D341Med (cell line): ENCODE results near the gene DENND2A.
"Not testable (repeated sequence)": the region's sequence is repeated elsewhere in the genome, so short reads cannot be mapped to it uniquely, and the experiment has no call there.

Experiments
- DNase-seq: peaks from one replicate; pipeline ENCODE4 v3.0.0; 2012; ENCODE audit warnings: low spot score

The DENND2A gene, protein sequence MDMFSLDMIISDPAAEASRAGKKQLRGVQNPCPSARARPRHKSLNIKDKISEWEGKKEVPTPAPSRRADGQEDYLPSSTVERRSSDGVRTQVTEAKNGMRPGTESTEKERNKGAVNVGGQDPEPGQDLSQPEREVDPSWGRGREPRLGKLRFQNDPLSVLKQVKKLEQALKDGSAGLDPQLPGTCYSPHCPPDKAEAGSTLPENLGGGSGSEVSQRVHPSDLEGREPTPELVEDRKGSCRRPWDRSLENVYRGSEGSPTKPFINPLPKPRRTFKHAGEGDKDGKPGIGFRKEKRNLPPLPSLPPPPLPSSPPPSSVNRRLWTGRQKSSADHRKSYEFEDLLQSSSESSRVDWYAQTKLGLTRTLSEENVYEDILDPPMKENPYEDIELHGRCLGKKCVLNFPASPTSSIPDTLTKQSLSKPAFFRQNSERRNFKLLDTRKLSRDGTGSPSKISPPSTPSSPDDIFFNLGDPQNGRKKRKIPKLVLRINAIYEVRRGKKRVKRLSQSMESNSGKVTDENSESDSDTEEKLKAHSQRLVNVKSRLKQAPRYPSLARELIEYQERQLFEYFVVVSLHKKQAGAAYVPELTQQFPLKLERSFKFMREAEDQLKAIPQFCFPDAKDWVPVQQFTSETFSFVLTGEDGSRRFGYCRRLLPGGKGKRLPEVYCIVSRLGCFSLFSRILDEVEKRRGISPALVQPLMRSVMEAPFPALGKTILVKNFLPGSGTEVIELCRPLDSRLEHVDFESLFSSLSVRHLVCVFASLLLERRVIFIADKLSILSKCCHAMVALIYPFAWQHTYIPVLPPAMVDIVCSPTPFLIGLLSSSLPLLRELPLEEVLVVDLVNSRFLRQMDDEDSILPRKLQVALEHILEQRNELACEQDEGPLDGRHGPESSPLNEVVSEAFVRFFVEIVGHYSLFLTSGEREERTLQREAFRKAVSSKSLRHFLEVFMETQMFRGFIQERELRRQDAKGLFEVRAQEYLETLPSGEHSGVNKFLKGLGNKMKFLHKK

DNA sequence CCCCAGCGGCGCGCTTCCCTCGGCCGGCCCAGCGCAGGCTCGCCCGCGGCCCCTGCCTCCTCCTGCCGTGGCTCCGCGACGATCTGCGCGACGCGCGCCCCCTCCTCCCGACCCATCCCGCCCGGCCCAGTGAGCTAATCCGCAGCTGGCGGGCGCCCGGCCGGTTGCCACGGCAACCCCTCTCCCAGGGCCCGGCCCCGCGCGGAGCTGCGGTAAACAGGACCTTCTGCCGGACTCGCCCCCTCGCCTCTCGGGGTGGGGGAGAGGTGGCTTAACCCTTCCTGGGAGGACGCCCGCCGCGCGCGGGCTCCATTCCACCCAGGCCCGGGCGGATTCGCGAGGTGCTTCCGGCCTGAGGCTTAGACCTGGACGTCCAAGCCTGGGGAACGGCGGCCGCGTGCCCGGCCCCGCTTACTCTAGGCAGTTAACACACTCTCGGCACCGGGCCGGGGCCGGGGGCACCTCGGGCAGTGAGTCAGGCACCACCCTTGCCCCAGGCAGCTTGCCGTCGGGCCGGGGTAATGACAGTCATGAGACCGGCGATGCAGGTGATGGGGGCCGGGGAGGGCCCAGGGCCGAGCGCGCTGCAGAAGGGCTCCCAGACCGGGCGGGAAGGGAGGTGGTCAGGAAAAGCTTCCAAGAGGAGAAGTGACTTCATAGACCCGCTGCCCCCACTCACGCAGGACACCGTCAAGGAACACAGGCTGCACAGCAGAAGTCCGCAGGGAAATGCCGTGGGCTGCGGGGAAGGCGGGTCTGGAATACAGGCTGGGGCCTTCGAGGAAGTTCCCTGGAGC, at the start of gene DENND2A:
DENND2A (minus strand) TSS at position 87 of the 797 bp plus-strand sequence. CDS start 38,416 bp downstream, outside the sequence.
- peak; percentile 98 for DNase-seq

DNA sequence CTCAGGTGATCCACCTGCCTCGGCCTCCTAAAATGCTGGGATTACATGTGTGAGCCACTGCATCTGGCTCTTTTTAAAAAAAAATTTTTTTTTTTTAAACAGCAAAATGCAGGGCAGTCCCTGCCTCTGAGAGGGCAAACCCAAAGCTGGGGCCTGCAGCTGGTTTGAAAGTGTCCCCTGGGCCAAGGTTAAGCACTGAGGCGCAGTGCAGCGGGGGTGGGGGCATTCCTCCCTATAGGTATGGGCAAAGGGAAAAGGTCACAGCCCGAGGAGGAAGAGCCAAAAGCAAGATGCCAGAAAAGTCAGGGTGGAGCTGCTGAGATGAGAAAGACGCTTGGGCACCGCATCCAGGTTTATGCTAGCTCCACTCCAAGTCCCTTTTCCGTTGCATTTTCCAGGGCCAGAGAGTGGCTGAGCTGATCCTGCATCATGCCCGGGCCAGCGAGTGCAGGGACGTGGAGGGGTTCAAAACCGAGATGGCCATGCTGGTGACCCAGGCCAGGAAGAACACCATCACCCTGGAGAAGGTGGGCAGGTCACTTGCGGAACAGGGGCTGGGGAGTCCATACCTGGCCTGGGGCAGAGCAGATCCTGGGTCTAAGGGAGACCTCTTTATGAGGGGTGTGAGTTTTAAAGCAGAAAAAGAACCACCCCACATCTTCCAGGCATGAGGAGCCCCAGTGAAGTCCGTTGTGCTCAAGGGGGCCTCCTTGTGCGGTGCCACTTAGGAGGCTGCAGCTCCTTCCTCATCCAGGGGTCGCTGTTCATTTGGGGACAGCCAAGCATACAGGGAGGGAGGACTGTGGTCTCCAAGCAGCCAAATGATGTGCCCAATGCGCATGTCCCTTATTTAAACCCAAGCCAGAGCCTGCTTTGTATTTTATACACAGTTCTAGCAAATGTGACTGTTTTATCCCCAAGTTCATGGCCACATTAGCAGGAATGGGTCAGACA, 48.9 kb upstream of the DENND2A start:
- no peak for DNase-seq

DNA sequence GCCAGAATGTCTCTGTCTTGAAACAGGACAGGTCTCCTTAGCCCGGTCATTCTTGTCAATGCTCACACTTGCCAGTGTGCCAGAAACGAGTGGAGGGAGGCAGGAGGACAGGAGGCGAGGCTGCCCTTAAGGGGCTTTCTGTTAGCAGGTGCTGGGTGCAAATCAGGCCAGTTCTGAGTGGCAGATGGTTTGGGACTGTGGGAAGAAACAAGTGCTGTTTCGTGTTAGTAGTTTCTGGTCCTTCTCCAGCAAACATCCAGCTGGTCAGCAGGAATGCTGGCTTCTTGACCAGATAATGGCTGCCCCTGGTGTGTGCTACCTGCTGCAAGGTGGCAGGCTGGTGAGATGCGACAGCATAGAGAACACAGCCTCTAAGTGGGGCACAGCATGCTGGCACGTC, 47.7 kb upstream of the DENND2A start:
- DNase-seq, result no peak

DNA sequence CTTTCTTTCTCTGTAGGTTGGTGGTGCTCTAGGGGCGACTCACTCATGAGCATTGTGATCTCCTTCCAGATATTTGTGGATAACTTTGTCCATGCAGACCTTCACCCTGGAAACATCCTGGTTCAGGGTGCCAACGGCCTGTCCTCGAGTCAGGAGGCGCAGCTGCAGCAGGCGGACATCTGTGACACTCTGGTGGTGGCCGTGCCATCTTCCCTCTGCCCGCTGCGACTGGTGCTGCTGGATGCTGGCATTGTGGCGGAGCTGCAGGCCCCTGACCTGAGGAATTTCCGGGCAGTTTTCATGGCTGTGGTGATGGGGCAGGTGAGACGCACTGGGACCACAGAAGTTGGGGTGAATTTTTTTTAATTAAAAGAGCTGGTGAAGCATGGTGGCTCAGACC, 46.3 kb upstream of the DENND2A start:
- DNase-seq, result no peak

DNA sequence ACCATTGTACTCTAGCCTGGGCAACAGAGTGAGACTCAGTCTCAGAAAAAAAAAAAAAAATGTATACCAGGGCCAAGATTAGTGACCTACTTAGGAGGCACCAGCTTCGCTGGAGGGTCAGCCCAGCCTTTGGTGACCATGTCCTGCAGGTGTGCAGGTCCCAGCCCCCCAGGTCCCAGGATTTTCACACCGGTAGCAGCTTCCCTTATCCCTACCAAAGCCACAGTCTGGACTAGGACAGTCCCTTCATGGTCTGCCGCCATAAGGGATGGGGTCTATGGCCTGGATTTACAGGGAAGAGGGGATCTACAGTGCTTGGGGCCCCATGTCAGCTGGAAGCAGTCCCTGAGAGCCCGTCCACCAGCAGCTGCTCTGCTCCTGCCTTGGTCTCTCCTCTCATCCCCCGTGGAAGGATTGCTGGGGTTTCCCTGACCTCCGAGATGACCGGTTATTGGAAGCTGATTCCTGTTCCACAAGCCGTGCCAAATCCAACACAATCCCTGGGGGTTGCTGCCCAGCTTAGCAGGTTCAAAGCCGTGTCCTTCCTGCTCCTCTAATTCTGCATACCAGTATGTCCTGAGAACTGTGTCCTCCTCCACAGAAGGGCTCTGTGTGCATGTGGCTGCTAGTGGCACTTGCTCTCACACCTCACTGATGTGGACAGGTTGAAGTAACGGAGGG, 44.9 kb upstream of the DENND2A start:
- no peak for DNase-seq

DNA sequence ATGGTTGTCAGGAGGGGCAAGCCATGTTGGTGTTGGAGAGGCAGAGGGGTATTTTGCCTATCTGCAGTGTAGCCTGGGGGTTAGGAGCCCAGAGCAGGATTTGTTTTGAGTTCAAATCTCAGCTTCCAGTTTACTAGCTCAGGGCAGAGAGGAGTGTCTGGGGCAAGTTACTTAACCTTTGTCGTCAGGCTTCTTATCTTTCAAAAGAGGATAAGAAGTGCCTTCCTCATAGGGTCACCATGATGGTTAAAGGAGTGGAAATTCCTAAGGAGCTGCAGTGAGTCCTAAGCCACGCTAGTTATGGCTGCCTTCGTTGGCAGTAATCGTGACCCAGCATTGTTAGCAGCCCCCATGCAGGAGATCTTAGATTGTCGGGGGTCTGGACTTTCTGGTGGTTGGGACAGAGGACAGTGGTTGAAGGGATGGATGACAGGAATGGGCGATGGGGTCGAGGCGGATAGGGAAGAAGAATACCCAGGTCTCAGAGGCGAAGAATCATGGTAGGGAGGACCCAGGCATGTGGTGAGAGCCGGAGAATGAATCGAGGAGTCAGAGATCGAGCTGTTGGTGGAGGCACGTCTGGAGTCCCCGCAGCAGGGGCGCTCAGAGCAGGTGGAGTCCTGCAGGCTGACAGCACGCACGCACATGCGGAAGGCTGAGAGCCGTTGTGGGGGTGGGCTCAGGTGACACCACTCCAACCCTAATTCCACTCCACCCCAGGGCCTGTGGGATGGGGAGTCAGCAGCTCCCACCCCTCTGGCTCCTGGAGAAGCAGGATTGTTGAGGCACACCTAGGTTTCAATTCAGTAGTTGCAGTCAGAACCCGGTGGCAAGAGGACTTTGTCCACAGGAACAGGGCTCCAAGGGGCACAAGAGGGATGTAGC, 43.7 kb upstream of the DENND2A start:
- DNase-seq, result no peak

DNA sequence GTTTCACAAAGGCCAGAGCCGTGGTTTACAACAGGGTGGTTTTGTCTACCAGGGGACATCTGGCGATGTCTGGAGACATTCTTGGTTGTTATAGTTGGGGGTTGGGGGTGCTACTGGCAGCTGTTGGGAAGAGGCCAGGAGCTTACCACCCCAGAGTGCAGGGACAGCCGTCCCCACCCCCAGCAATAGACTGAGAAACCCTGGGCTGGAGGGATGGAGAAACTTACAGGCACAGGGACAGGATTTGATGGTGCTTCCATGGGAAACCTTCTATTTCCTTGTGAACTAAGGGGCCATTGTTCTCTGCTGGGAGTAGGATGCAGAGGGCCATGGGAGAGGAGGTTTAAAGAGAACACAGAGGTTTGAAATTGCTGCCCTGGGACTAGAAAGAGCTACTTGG, 43.0 kb upstream of the DENND2A start:
- no peak for DNase-seq

DNA sequence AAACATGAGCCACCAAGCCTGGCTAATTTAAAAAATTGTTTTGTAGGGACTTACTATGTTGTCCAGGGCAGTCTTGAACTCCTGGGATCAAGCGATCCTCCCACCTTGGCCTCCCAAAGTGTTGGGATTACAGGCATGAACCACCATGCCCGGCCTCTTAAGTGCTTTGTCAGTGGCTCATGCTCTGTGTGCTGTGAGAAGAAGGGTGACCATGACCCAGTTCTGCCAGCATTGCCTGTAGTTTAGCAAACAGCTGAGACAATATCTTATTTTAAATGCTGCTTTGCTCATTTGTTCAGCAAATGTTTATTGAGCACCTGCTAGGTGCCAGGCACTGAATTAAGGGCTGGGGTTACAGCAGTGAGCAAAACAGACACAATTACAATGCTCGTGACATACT, 41.2 kb upstream of the DENND2A start:
- DNase-seq, result no peak

DNA sequence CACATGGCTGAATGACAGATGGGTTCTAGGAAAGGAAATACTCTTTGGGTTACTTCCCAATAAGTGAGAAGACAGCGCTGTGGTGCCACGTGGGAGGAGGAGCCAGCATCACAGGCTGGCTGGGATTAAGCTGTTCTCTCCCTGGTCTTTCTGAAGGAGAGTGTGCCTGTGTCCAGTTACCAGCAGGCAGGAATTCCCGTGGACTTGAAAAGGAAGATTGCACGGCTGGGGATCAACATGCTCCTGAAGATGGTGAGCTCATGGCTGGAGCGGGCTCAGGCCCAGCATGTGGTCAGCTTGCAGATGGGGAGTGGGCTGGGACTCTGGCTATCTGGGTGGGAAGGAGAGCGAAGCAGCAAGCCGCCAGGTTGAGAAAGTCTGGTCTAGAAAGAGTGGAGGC, 40.3 kb upstream of the DENND2A start:
- DNase-seq, result no peak

DNA sequence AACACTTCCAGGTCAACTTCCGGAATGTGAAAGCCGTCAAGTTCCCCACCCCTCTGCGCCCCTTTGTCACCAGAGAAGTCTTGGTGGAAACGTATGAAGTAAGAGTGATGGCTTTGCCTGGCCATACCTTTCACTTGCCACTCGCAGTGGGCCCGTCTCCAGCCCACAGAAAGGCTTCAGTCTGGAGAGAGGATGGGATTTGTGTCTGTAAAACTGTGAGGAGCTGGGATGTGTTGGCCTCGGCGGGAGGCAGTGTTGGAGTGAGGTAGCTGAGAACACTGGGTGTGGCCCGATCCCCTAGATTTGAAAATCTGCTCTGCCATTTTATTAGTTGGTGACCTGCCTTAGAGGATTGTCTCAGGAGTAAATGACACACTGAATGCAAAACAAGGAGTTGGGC, 38.6 kb upstream of the DENND2A start:
- no peak for DNase-seq

DNA sequence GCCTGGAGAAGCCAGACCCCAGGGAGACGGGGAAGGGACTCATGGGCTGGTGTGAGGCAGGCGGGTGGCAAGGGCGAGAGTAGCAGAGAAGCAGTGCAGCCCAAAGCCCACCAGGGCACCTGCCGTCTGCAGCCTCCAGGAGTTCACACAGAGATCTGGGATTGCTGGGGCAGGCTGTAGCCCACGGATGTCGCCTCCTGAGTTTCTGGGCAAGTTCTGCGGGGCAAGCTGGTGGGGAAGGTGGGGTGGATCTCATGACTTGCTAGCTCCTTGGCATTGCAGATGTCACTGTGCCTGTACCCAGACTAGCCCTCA, 38.2 kb upstream of the DENND2A start:
- no peak for DNase-seq

DNA sequence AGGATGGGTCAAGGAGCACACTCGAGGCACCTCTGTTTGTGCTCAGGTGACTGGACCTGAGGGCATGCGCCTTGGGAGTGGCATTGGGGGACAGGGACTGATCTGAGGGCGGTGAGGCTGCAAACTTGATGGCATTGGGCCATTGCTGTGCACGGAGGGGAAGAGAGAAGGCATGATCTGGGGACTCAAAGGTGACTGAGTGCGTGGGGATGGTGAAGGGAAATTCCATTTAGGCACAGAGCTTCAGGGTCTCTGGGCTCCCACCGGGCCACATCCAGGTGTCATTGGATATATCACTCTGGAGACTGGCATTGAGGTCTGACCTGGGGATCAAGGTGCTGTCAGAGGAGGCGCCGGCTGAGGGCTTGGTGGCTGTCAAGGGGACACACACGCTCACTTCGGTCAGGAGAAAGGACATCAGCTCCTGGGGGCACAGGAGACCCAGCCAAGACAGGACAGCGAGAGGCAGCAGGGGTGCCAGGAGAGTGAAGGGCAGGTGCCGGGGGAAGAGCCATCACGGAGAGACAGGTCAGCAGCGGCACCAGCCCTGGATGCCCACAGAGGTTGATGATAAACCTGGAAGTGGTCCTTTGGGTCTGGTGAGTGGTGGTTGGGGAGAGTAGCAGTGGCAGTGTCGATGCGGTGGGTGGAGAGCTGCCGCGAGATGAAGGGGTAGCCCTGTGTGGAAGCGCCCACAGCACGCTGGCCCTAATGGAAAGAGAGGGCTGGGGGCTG, 37.6 kb upstream of the DENND2A start:
- no peak for DNase-seq

DNA sequence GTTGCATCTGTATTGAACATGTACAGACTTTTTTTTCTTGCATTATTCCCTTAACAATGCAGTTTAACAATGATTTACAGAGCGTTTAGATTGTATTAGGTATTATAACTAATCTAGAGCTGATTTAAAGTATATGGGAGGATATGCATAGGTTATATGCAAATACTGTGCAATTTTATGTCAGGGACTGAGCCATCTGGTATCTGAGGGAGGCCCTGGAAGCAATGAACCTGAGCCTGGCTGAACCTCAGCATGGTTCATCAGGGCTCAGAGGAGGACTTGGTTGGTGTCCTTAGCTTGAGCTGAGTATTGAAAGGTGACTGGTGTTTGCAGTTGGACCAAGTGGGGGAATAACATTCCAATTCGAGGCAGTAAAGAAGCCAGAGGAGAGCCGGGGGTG, 36.9 kb upstream of the DENND2A start:
- DNase-seq, result no peak

DNA sequence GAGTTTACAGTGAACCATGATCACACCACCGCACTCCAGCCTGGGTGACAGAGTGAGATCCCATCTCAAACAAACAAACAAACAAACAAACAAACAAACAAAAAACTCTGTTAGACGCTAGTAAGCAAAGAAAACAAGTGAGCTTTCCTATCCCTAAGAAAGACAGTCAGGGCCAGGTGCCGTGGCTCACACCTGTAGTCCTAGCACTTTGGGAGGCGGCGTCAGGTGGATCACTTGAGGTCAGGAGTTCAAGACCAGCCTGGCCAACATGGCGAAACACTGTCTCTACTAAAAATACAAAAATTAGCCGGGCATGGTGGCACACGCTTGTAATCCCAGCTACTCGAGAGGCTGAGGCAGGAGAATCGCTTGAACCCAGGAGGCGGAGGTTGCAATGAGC, 36.3 kb upstream of the DENND2A start:
- DNase-seq, result not testable (repeated sequence)

DNA sequence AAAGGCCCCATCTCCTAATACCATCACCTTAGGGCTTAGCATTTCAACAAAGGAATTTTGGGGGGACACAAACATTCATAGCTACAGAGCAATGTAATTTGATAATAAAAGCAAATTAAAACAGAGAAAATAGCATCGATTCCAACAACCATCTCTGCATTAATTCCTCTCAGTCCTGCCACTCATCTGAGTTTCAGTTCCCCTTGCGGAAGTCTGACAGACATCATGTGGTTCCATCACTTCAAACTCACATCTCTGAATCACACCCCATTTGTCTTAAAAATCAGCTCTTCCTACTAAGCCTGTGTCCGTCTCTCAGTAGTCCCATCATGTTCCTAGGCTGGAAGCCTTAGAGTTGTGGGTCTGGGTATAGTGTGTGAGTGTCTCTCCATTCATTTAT, 35.7 kb upstream of the DENND2A start:
- DNase-seq, result no peak

DNA sequence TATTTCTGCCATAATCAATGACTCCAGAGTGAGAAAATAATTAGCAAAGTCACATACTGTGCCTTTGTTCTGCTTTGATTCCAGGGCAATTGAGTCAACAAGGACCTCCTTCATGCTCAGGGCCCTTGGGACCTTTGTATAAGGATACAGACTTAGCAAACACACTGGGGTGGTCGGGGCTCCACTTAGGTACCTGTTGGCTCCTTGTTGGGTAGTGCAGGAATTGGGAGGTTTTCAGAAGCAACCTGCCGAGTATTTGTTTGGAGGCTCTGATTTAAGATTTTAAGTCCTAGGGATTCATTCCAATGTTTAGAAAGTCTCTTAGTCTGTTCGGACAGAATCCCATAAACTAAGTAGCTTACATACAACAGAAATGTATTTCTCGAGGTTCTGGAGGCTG, 35.1 kb upstream of the DENND2A start:
- DNase-seq, result no peak

DNA sequence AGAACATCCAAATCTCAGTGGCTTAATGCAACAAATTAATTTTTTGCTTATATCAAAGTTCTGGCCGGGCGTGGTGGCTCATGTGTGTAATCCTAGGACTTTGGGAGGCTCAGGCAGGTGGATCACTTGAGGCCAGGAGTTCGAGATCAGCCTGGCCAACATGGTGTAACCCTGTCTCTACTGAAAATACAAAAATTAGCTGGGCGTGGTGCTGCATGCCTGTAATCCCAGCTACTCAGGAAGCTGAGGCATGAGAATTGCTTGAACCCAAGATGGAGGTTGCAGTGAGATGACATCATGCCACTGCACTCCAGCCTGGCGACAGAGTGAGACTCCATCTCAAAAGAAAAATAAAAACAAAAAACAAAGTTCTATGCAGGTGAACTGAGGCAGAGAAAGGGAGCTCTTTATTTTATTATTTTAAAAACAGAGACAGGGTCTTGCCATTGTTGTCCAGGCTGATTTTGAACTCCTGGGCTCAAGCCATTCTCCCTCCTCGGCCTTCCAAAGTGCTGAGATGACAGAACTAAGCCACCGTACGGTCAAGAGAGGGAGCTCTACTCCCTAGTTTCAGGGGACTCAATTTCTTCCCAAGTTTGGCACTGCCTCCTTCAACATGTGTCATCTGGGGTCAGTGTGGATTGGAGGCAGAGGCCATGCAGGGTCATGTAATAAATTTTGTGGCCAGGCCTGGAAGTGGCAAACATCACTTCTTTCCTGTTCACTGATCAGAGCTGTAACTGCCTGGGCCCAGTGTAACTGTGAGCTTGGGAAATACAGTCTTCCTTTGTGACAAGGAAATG, 34.5 kb upstream of the DENND2A start:
- DNase-seq, result peak; percentile 58

DNA sequence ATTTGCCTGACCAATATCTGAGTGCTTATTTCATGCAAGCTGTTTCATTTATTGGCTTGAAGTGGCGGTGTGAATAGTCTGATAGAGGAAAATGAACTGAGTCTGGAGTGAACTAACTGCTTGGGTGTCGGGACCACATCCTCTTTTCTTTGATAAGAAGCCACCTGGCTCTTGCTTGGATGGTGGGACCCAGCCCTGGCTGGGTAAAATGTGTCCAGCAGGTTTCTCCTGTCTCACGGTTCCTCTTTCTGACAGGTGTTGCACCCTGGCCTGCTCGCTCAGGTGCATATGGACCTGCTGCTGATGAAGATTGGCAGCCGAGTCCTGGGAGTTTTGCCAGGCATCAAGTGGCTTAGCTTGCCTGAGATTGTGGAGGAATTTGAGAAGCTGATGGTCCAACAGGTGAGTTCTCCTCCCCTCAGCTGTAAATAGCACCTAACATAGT, 33.8 kb upstream of the DENND2A start:
- no peak for DNase-seq
